ENCODE measurements around the gene KIF26B.

- TF ChIP-seq CTCF (conservative IDR thresholded peaks at IDR 0.05; ENCODE audit: low read length), result no peak
- TF ChIP-seq EZH2phosphoT487 (IDR thresholded peaks at IDR 0.05; ENCODE audit: borderline replicate concordance, low read depth, low read length), result no peak
Measured at GRCh38 chr1:245510144-245510543, 355.4 kb downstream of the KIF26B start.

Data from OCI-LY7 (cell line).